Measurements from ENCODE around the gene PTGDS. TPM values are rescaled to one million over a fixed set of nuclear protein-coding genes. Genes with fewer than 3 reads are reported as not detected.

Gene PTGDS
- total and polyA plus RNA-seq, 9 of the 15 experiments (the other 6 are each of a cell fraction or from before 2014, with no cell fraction given), result 0.46 to 7.1 (median 2.0) TPM

GRCh38 chr9:136996361-136997292, 19.3 kb downstream of the PTGDS start, which contains the start of gene CLIC3 (continued):
- no peak for TF ChIP-seq RBM15 (IDR thresholded peaks at IDR 0.05; ENCODE audit: insufficient read depth, low read length)
- no peak for TF ChIP-seq TAF15 (IDR thresholded peaks at IDR 0.05; ENCODE audit: low read depth, low read length)
- TF ChIP-seq, protein P1, sequence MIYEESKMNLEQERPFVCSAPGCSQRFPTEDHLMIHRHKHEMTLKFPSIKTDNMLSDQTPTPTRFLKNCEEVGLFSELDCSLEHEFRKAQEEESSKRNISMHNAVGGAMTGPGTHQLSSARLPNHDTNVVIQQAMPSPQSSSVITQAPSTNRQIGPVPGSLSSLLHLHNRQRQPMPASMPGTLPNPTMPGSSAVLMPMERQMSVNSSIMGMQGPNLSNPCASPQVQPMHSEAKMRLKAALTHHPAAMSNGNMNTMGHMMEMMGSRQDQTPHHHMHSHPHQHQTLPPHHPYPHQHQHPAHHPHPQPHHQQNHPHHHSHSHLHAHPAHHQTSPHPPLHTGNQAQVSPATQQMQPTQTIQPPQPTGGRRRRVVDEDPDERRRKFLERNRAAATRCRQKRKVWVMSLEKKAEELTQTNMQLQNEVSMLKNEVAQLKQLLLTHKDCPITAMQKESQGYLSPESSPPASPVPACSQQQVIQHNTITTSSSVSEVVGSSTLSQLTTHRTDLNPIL (CRISPR knock-in tag; IDR thresholded peaks at IDR 0.05), result no peak
- TF ChIP-seq ZNF232 (CRISPR knock-in tag; IDR thresholded peaks at IDR 0.05), result no peak
- TF ChIP-seq EZH2 (IDR thresholded peaks at IDR 0.05; ENCODE audit: borderline replicate concordance, low read depth, low read length), result no peak
- TF ChIP-seq ASH1L (IDR thresholded peaks at IDR 0.05; ENCODE audit: borderline replicate concordance, low read depth, partially characterized antibody), result no peak
- TF ChIP-seq ZNF143 (CRISPR knock-in tag; IDR thresholded peaks at IDR 0.05), result no peak
- TF ChIP-seq NONO (IDR thresholded peaks at IDR 0.05; ENCODE audit: low read depth in 2 of 2, low read length in 1 of 2), result no peak
- TF ChIP-seq MAX (CRISPR knock-in tag; IDR thresholded peaks at IDR 0.05), result 0 out of 2 replicates have a peak, but pooled peaks have one; percentile 17
- TF ChIP-seq ZEB2 (IDR thresholded peaks at IDR 0.05), result 0 out of 2 replicates have a peak, but pooled peaks have one; percentile 23
- no peak for TF ChIP-seq SLC30A9 (CRISPR knock-in tag; IDR thresholded peaks at IDR 0.05)
- no peak for TF ChIP-seq NCOR1 (IDR thresholded peaks at IDR 0.05)
- TF ChIP-seq, protein P2, sequence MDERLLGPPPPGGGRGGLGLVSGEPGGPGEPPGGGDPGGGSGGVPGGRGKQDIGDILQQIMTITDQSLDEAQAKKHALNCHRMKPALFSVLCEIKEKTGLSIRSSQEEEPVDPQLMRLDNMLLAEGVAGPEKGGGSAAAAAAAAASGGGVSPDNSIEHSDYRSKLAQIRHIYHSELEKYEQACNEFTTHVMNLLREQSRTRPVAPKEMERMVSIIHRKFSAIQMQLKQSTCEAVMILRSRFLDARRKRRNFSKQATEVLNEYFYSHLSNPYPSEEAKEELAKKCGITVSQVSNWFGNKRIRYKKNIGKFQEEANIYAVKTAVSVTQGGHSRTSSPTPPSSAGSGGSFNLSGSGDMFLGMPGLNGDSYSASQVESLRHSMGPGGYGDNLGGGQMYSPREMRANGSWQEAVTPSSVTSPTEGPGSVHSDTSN (CRISPR knock-in tag; IDR thresholded peaks at IDR 0.05; ENCODE audit: low read depth), result no peak
- TF ChIP-seq, protein P2 (tag; conservative IDR thresholded peaks at IDR 0.05; ENCODE audit: low read depth), result no peak
- 0 out of 2 replicates have a peak, but pooled peaks have one; percentile 16 for TF ChIP-seq HBP1 (CRISPR knock-in tag; IDR thresholded peaks at IDR 0.05)
- no peak for TF ChIP-seq ZBTB49 (CRISPR knock-in tag; IDR thresholded peaks at IDR 0.05; ENCODE audit: borderline replicate concordance)
- TF ChIP-seq SIN3A (IDR thresholded peaks at IDR 0.05; ENCODE audit: borderline replicate concordance in 2 of 2, control insufficient read depth in 1 of 2, low read depth in 2 of 2, low read length in 2 of 2), result peak; percentile 94 to 98
- no peak for TF ChIP-seq PRPF4 (IDR thresholded peaks at IDR 0.05; ENCODE audit: insufficient read depth, low read depth, low read length, poor library complexity, severe bottlenecking)
